WTC11 (cell line): Measurements from ENCODE around the gene CCR2.

Experiments used
- CTCF ChIP-seq: fragments of 200-600 bp; IDR thresholded peaks from 2 replicates; pipeline ENCODE4 v1.8.0; 2022; ENCODE audit warnings: antibody characterized with exemption
- ZBTB43 ChIP-seq: sonication (generic); formaldehyde crosslinking; IDR thresholded peaks from 2 replicates; pipeline ENCODE4 v1.8.1; 2023; ENCODE audit warnings: mild to moderate bottlenecking, missing genetic modification reagents

GRCh38 chr3:46369151-46369550, 15.2 kb downstream of the CCR2 start:
- TF ChIP-seq CTCF (no peak), ZBTB43 (no peak)
